B cell (primary cell): Measurements from ENCODE around the gene KIDINS220.

Experiments used
- CTCF ChIP-seq: fragments of 200-600 bp; IDR thresholded peaks from one replicate; pipeline ENCODE4 v1.8.0; 2022; ENCODE audit warnings: antibody characterized with exemption, mild to moderate bottlenecking
- EZH2 ChIP-seq: IDR thresholded peaks from 2 replicates; pipeline ENCODE4 v1.6.1; 2012; ENCODE audit warnings: borderline replicate concordance, low read depth, mild to moderate bottlenecking, moderate library complexity, low read length; ENCODE audit not compliant: insufficient read depth, poor library complexity, severe bottlenecking

GRCh38 chr2:8714283-8714682 is 123.1 kb downstream of the KIDINS220 start:
- no peak for TF ChIP-seq EZH2
- TF ChIP-seq CTCF: no peak
